Effector memory CD8-positive, alpha-beta T cell (primary cell): Measurements from ENCODE around the gene SEMA6B.
"Not testable (repeated sequence)": the region's sequence is repeated elsewhere in the genome, so short reads cannot be mapped to it uniquely, and the experiment has no call there.

ENCODE experiments used
- ATAC-seq: fragments of 150-1000 bp; cut with Tn5 transposase; replicated peaks from 2 replicates; pipeline ENCODE4 v1.10.0; 2021; ENCODE audit warnings: mild to moderate bottlenecking, moderate library complexity
- DNase-seq, 3 experiments: peaks; one replicate each; pipeline ENCODE4 v3.0.0; 2021
- H3K27ac Mint-ChIP-seq, 2 donors: one replicate each; pipeline ENCODE4 v1.8.0; 2022; ENCODE audit warnings: mild to moderate bottlenecking in 2 of 2, mixed read lengths in 2 of 2, moderate library complexity in 2 of 2
- H3K27me3 Mint-ChIP-seq, 2 donors: one replicate each; pipeline ENCODE4 v1.8.0; 2022; ENCODE audit warnings: mixed read lengths in 2 of 2
- H3K36me3 Mint-ChIP-seq: one replicate; pipeline ENCODE4 v1.8.0; 2022; ENCODE audit warnings: mild to moderate bottlenecking, moderate library complexity, mixed read lengths; ENCODE audit not compliant: insufficient read depth
- H3K4me1 Mint-ChIP-seq, 2 donors: one replicate each; pipeline ENCODE4 v1.8.0; 2022; ENCODE audit warnings: low read depth in 2 of 2, mixed read lengths in 2 of 2
- H3K4me3 Mint-ChIP-seq, 2 donors: one replicate each; pipeline ENCODE4 v1.8.0; 2022; ENCODE audit warnings: mild to moderate bottlenecking in 2 of 2, mixed read lengths in 2 of 2, moderate library complexity in 2 of 2
- H3K9me3 Mint-ChIP-seq, 2 donors: one replicate each; pipeline ENCODE4 v1.8.0; 2022; ENCODE audit warnings: mixed read lengths in 2 of 2

SEMA6B gene

GRCh38 chr19:4528843-4529242, 30.6 kb downstream of the SEMA6B start:
- H3K27me3 Mint-ChIP-seq, result peaks cover 0 to 18% of the 10 kb centered on the region in 2 donors
- no peaks in the 10 kb centered on the region for H3K36me3 Mint-ChIP-seq
- no peak overlapping the region for H3K4me3 Mint-ChIP-seq
- H3K9me3 Mint-ChIP-seq, result no peaks in the 10 kb centered on the region
- ATAC-seq, result no peak
- no peaks in the 10 kb centered on the region for H3K4me1 Mint-ChIP-seq
- H3K27ac Mint-ChIP-seq, result no peak overlapping the region
- no peak for DNase-seq

- H3K27ac Mint-ChIP-seq, result not testable (repeated sequence)
Observed at GRCh38 chr19:4527377-4527776, 32.1 kb downstream of the SEMA6B start.

DNA sequence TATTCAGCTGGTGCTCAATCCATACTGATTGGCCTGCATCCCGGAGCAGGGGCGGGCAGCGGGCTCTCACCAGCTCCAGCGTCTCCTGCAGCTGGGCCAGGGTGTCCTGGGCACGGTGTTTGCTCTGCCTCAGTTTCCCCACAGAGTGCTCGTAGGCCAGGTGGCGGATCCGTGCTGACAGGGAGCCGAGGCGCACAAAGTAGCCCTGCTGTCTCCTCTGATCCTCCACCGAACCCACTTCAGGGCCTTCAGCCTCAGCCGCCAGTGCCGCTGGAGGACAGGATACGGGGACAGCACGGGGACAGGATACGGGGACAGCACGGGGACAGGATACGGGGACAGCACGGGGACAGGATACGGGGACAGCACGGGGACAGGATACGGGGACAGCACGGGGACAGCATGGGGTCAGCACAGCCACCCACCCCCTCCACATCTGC, 33.9 kb downstream of the SEMA6B start:
- DNase-seq (no peak), ATAC-seq (no peak)
- Mint-ChIP-seq H3K4me3 (no peak overlapping the region), H3K36me3 (no peaks in the 10 kb centered on the region), H3K27ac (no peak overlapping the region), H3K4me1 (no peaks in the 10 kb centered on the region), H3K9me3 (no peaks in the 10 kb centered on the region), H3K27me3 (peaks cover 8 to 20% of the 10 kb centered on the region in 2 donors)

More at GRCh38 chr19:4527377-4527776, 32.1 kb downstream of the SEMA6B start:
- H3K36me3 Mint-ChIP-seq, H3K9me3 Mint-ChIP-seq, H3K27me3 Mint-ChIP-seq, H3K4me3 Mint-ChIP-seq, ATAC-seq, H3K4me1 Mint-ChIP-seq, DNase-seq: not testable (repeated sequence)

- DNase-seq (peak; percentile 58 to 63 (median 61)), ATAC-seq (peak; percentile 73)
- Mint-ChIP-seq H3K4me1 (no peaks in the 10 kb centered on the region), H3K9me3 (no peaks in the 10 kb centered on the region), H3K4me3 (no peak overlapping the region), H3K36me3 (no peaks in the 10 kb centered on the region), H3K27ac (no peak overlapping the region), H3K27me3 (peaks cover 10 to 16% of the 10 kb centered on the region in 2 donors)
Observed at GRCh38 chr19:4524808-4525562, 34.5 kb downstream of the SEMA6B start.

DNA sequence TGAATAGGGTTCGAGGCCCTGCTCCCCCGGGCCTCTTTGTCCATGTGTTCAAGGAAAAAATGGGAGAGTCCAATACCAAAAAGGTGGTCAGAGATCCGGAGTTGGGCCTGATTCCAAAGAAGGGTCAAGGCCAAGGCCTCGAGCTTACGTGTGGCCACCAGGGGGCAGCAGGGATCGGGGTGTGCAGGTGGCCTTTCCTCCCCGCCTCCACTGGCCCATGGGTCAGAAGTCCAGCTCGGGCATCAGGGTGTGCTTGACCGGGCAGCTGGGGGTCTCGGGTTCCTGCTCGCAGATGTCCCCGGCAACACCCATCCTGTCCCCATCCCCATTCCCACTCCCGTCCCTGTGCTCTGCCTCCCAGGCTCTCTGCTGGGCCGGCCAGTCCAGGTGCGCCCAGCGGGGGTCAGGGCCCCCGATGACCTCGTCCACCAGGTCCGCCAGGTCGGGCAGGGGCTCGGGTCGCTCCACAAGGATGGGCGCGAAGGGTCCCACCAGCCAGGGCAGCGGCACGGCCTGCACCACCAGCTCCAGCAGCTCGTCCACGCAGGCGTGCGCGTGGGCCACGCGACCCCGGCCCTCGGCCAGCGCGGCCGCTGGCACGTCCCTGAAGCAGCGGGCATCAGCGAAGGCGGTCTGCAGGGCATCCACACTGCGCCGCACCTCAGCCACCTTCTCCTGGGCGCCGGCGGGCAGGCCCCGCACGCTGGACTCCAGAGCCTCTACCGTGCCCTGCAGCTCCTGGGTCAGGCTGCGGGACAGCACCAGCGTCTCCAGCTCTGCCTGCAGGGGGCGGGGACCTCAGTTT, 36.0 kb downstream of the SEMA6B start:
- no peak overlapping the region for H3K4me3 Mint-ChIP-seq
- no peak overlapping the region for H3K27ac Mint-ChIP-seq
- no peaks in the 10 kb centered on the region for H3K36me3 Mint-ChIP-seq
- no peak for ATAC-seq
- no peaks in the 10 kb centered on the region for H3K4me1 Mint-ChIP-seq
- peaks cover 20 to 26% of the 10 kb centered on the region in 2 donors for H3K27me3 Mint-ChIP-seq
- DNase-seq, result no peak
- no peaks in the 10 kb centered on the region for H3K9me3 Mint-ChIP-seq

GRCh38 chr19:4522291-4523002, 37.0 kb downstream of the SEMA6B start:
- Mint-ChIP-seq H3K27me3 (peaks cover 21 to 34% of the 10 kb centered on the region in 2 donors), H3K27ac (no peak overlapping the region), H3K4me3 (no peak overlapping the region), H3K9me3 (no peaks in the 10 kb centered on the region), H3K36me3 (no peaks in the 10 kb centered on the region), H3K4me1 (no peaks in the 10 kb centered on the region)
- ATAC-seq (no peak), DNase-seq (no peak)

GRCh38 chr19:4521888-4522242, 37.6 kb downstream of the SEMA6B start:
- ATAC-seq (no peak), DNase-seq (no peak)
- no peak overlapping the region for H3K4me3 Mint-ChIP-seq
- H3K9me3 Mint-ChIP-seq, result no peaks in the 10 kb centered on the region
- peak overlapping the region in 1 of 2 donors; percentile 28 for H3K27ac Mint-ChIP-seq
- no peaks in the 10 kb centered on the region for H3K4me1 Mint-ChIP-seq
- H3K27me3 Mint-ChIP-seq, result peaks cover 21 to 34% of the 10 kb centered on the region in 2 donors
- H3K36me3 Mint-ChIP-seq, result no peaks in the 10 kb centered on the region

GRCh38 chr19:4521170-4521887, 38.2 kb downstream of the SEMA6B start:
- H3K4me1 Mint-ChIP-seq, result no peaks in the 10 kb centered on the region
- DNase-seq (no peak), ATAC-seq (no peak)
- H3K4me3 Mint-ChIP-seq, result no peak overlapping the region
- peaks cover 21 to 34% of the 10 kb centered on the region in 2 donors for H3K27me3 Mint-ChIP-seq
- peak overlapping the region in 1 of 2 donors; percentile 28 for H3K27ac Mint-ChIP-seq
- H3K9me3 Mint-ChIP-seq, result no peaks in the 10 kb centered on the region
- H3K36me3 Mint-ChIP-seq, result no peaks in the 10 kb centered on the region

GRCh38 chr19:4519521-4520277, 39.8 kb downstream of the SEMA6B start:
- no peaks in the 10 kb centered on the region for H3K9me3 Mint-ChIP-seq
- H3K27ac Mint-ChIP-seq, result no peak overlapping the region
- no peak overlapping the region for H3K4me3 Mint-ChIP-seq
- no peak for ATAC-seq
- H3K27me3 Mint-ChIP-seq, result peaks cover 21 to 34% of the 10 kb centered on the region in 2 donors
- no peaks in the 10 kb centered on the region for H3K36me3 Mint-ChIP-seq
- no peak for DNase-seq
- no peaks in the 10 kb centered on the region for H3K4me1 Mint-ChIP-seq

DNA sequence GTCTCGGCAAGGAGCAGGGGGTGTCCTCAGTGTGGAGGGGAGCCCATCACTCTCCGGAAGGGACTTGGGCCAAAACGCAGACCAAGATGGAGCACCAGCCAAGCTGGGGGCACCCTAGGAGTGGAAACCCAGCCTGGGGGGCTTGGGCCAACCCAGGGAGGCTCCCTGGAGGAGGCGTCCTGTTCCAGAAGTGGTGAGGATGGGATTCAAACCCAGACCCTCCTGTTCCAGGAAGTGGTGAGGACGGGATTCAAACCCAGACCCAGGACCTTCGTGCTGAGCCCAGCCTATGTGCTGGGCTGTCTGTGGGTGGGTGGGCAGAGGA, 40.4 kb downstream of the SEMA6B start:
- Mint-ChIP-seq H3K9me3 (no peaks in the 10 kb centered on the region), H3K27ac (no peak overlapping the region), H3K36me3 (no peaks in the 10 kb centered on the region), H3K4me1 (no peaks in the 10 kb centered on the region), H3K27me3 (peaks cover 21 to 34% of the 10 kb centered on the region in 2 donors), H3K4me3 (no peak overlapping the region)
- DNase-seq, result no peak
- ATAC-seq, result no peak

DNA sequence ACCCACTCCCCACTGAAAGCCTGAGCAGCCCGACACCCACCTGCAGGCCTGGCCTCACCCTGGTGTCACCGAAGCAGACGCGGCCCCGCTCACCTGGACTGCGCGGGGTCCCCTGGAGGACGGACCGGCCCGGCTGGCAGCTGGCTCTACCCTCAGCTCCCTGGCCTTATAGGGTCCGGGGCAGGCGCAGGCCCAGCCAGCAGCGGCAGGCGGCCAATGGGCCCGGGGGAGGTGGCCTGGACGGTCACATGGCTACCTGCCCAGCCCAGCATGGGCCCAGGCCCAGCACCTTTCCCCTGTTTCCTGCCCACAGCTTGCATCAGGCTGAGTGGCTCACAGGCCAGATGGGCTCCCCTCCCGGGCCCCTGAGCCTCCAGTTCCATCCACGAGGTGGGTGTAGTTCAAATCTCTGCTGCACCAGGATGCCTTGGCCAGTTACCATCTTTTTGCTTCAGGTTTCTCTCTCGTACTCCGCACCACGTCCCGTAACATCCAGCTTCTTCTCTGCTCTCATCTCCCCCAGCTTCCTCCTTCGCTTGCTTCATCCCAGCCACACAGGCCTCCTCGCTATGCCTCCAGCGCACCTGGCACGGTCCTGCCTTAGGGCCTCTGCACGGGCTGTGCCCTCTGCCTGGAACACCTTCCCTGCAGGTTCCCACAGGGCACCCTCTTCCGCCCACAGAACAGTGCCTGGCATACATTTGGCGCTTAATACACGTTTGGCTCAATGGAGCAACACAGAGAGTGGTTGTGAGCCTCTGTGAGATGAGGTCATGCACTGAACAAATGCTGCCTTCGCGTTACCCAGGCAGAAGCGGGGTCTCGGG, 40.9 kb downstream of the SEMA6B start, which contains the start of gene PLIN4:
Gene PLIN4, minus strand, starts transcription at position 142 of the 827 bp plus-strand sequence. CDS start 214 bp downstream, outside the sequence.
- ATAC-seq, result no peak
- Mint-ChIP-seq H3K36me3 (no peaks in the 10 kb centered on the region), H3K27me3 (peaks cover 21 to 34% of the 10 kb centered on the region in 2 donors), H3K27ac (no peak within 1 kb of the TSS), H3K4me1 (no peaks in the 10 kb centered on the region), H3K9me3 (no peaks in the 10 kb centered on the region), H3K4me3 (no peak within 1 kb of the TSS)
- no peak for DNase-seq
